AG10803 (cell line): Measurements from ENCODE around the gene ZNF282.
"Not testable (repeated sequence)": the region's sequence is repeated elsewhere in the genome, so short reads cannot be mapped to it uniquely, and the experiment has no call there.

Source experiments
- DNase-seq: peaks from one replicate; pipeline ENCODE4 v3.0.0; 2010; ENCODE audit warnings: low read depth
- H3K4me3 ChIP-seq: 2 replicates; pipeline ENCODE4 v1.5.1; 2011; ENCODE audit warnings: mild to moderate bottlenecking, low read length, control low read depth
- CTCF ChIP-seq: conservative IDR thresholded peaks from 2 replicates; pipeline ENCODE4 v1.5.1; 2011; ENCODE audit warnings: mild to moderate bottlenecking, low read length, control low read depth, inconsistent platforms

Gene ZNF282

GRCh38 chr7:149225106-149225505 is 29.8 kb downstream of the ZNF282 start:
- no peak for TF ChIP-seq CTCF
- DNase-seq = no peak
- H3K4me3 ChIP-seq = no peak overlapping the region

- no peak for DNase-seq
- H3K4me3 ChIP-seq = no peak overlapping the region
- TF ChIP-seq CTCF = no peak
Measured at GRCh38 chr7:149225656-149226055, 30.3 kb downstream of the ZNF282 start.

GRCh38 chr7:149226366-149226765 is 31.0 kb downstream of the ZNF282 start:
- not testable (repeated sequence) for H3K4me3 ChIP-seq, DNase-seq

- no peak for TF ChIP-seq CTCF
- H3K4me3 ChIP-seq = no peak overlapping the region
Measured at GRCh38 chr7:149226840-149227494, 31.6 kb downstream of the ZNF282 start.

GRCh38 chr7:149228831-149229471 is 33.6 kb downstream of the ZNF282 start:
- TF ChIP-seq CTCF = no peak
- DNase-seq = no peak
- no peak overlapping the region for H3K4me3 ChIP-seq

More at GRCh38 chr7:149226840-149227494, 31.6 kb downstream of the ZNF282 start:
- no peak for DNase-seq

GRCh38 chr7:149229526-149229925 is 34.2 kb downstream of the ZNF282 start:
- no peak overlapping the region for H3K4me3 ChIP-seq
- no peak for DNase-seq
- no peak for TF ChIP-seq CTCF

- H3K4me3 ChIP-seq = no peak overlapping the region
- no peak for DNase-seq
- TF ChIP-seq CTCF = no peak
Measured at GRCh38 chr7:149232362-149232761, 37.0 kb downstream of the ZNF282 start.

- not testable (repeated sequence) for H3K4me3 ChIP-seq
- DNase-seq = peak; percentile 82
Measured at GRCh38 chr7:149233655-149234204, 38.4 kb downstream of the ZNF282 start.
